ENCODE results near the gene NCEH1. TPM values are rescaled to one million over a fixed set of nuclear protein-coding genes. Genes with fewer than 3 reads are reported as not detected.

NCEH1 gene
- total RNA-seq, 1 experiment from 2014 or later = 73.0 TPM

DNA sequence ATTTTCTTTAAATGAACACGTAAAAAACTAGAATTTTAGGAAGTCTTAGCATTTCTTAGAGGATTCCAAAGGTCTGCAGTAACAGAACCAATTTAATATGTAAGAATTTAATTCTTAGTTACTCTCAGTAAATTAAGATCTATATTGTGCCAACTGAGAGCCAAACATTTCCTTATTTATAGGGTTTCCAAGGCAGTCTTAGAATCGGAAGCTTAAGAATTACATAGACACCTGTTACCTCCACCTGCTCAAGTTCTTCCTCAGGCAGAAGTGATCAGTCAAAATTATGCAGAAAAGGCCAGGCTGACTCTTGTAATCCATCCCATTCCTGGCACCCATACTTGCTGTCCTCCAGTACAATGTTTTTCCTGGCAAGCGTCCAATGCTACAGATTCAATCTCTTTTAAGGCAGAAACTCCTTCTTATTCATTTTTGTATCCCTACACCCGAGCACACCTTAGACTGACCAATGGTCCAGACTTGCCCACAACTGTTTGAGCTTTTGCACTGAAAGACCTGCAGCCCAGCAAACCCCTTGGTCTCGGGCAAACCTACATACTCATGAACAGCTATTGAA is 64.3 kb downstream of the NCEH1 start:
- no peak overlapping the region for H3K4me3 ChIP-seq (ENCODE audit: low read depth in 2 of 2, low read length in 2 of 2)
- peaks cover 28% of the 10 kb centered on the region for H3K4me1 ChIP-seq (ENCODE audit: control insufficient read depth, insufficient read depth, low read length)
- 0 out of 2 replicates have a peak, but pooled peaks cover 4% of the 10 kb centered on the region for H3K36me3 ChIP-seq (ENCODE audit: control insufficient read depth, insufficient read depth, low read length)
- H3K27me3 ChIP-seq (ENCODE audit: control insufficient read depth, insufficient read depth, low read length) = no peaks in the 10 kb centered on the region
- H3K27ac ChIP-seq (ENCODE audit: low read length) = no peak overlapping the region
- TF ChIP-seq SIN3A (IDR thresholded peaks at IDR 0.05; ENCODE audit: borderline replicate concordance, insufficient read depth, low read depth, low read length) = no peak
- TF ChIP-seq TCF7L2 (IDR thresholded peaks at IDR 0.05; ENCODE audit: low read depth, low read length) = no peak
- TF ChIP-seq, protein P1, sequence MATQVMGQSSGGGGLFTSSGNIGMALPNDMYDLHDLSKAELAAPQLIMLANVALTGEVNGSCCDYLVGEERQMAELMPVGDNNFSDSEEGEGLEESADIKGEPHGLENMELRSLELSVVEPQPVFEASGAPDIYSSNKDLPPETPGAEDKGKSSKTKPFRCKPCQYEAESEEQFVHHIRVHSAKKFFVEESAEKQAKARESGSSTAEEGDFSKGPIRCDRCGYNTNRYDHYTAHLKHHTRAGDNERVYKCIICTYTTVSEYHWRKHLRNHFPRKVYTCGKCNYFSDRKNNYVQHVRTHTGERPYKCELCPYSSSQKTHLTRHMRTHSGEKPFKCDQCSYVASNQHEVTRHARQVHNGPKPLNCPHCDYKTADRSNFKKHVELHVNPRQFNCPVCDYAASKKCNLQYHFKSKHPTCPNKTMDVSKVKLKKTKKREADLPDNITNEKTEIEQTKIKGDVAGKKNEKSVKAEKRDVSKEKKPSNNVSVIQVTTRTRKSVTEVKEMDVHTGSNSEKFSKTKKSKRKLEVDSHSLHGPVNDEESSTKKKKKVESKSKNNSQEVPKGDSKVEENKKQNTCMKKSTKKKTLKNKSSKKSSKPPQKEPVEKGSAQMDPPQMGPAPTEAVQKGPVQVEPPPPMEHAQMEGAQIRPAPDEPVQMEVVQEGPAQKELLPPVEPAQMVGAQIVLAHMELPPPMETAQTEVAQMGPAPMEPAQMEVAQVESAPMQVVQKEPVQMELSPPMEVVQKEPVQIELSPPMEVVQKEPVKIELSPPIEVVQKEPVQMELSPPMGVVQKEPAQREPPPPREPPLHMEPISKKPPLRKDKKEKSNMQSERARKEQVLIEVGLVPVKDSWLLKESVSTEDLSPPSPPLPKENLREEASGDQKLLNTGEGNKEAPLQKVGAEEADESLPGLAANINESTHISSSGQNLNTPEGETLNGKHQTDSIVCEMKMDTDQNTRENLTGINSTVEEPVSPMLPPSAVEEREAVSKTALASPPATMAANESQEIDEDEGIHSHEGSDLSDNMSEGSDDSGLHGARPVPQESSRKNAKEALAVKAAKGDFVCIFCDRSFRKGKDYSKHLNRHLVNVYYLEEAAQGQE (IDR thresholded peaks at IDR 0.05; ENCODE audit: insufficient read depth in 1 of 2, low read depth in 2 of 2, low read length in 1 of 2) = no peak
- TF ChIP-seq POLR2AphosphoS5 (IDR thresholded peaks at IDR 0.05; ENCODE audit: low read depth, low read length) = no peak
- TF ChIP-seq, protein P2, sequence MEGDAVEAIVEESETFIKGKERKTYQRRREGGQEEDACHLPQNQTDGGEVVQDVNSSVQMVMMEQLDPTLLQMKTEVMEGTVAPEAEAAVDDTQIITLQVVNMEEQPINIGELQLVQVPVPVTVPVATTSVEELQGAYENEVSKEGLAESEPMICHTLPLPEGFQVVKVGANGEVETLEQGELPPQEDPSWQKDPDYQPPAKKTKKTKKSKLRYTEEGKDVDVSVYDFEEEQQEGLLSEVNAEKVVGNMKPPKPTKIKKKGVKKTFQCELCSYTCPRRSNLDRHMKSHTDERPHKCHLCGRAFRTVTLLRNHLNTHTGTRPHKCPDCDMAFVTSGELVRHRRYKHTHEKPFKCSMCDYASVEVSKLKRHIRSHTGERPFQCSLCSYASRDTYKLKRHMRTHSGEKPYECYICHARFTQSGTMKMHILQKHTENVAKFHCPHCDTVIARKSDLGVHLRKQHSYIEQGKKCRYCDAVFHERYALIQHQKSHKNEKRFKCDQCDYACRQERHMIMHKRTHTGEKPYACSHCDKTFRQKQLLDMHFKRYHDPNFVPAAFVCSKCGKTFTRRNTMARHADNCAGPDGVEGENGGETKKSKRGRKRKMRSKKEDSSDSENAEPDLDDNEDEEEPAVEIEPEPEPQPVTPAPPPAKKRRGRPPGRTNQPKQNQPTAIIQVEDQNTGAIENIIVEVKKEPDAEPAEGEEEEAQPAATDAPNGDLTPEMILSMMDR (IDR thresholded peaks at IDR 0.05) = no peak
- ChIA-PET CTCF (interaction anchor here (1.3 kb wide), 1 partner anchor 21 kb away, joined by 3 read pairs; no protein-coding TSS in a partner anchor), POLR2A (no interaction called here)
- DNase-seq (ENCODE audit: low read depth, low spot score) (no peak), ATAC-seq (no peak)
- H3K9me3 ChIP-seq (ENCODE audit: control insufficient read depth, insufficient read depth, low read depth, low read length) = no peaks in the 10 kb centered on the region
- BruUV-seq (replicated peaks) = no TSS peak
- in situ Hi-C loops (cut with HindIII; ENCODE audit: low pct_unique_long_range_greater_than_20kb, low sequenced_read_pairs) (no loop called here), intact Hi-C loops (cut with micrococcal nuclease; ENCODE audit: unreplicated experiment) (no loop called here)

DNA sequence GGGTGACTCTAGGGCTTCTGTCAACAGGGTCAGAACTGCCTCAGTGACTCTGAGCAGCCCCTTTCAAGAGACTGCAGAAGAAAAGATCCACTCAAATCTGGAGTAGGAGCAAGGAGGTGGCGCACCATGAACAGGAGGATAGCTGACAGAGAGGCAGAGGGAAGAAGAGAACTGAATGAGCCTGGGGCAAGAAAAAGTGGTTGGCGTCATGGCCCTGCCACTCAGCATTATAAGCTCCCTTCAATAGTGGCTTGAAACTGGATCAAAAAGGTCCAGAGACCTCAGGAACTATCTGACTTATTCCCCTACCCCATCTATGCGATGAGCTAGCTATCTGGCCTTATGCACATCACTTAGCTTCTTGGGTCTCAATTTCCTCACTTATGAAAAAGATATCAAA is 66.6 kb downstream of the NCEH1 start:
- in situ Hi-C loops (cut with HindIII; ENCODE audit: low pct_unique_long_range_greater_than_20kb, low sequenced_read_pairs) (no loop called here), intact Hi-C loops (cut with micrococcal nuclease; ENCODE audit: unreplicated experiment) (no loop called here)
- no peak overlapping the region for H3K4me3 ChIP-seq (ENCODE audit: low read depth in 2 of 2, low read length in 2 of 2)
- 0 out of 2 replicates have a peak, but pooled peaks cover 4% of the 10 kb centered on the region for H3K36me3 ChIP-seq (ENCODE audit: control insufficient read depth, insufficient read depth, low read length)
- no peak for ATAC-seq
- BruUV-seq (replicated peaks) = no TSS peak
- CTCF ChIA-PET = interaction anchor here (0.7 kb wide), 1 partner anchor 106 kb away, joined by 3 read pairs; no protein-coding TSS in a partner anchor
- DNase-seq (ENCODE audit: low read depth, low spot score) = no peak
- TF ChIP-seq TCF7L2 (IDR thresholded peaks at IDR 0.05; ENCODE audit: low read depth, low read length) = no peak
- TF ChIP-seq, protein P2 (IDR thresholded peaks at IDR 0.05) = no peak
- no peak for TF ChIP-seq POLR2AphosphoS5 (IDR thresholded peaks at IDR 0.05; ENCODE audit: low read depth, low read length)
- TF ChIP-seq, protein P1 (IDR thresholded peaks at IDR 0.05; ENCODE audit: insufficient read depth in 1 of 2, low read depth in 2 of 2, low read length in 1 of 2) = no peak
- TF ChIP-seq SIN3A (IDR thresholded peaks at IDR 0.05; ENCODE audit: borderline replicate concordance, insufficient read depth, low read depth, low read length) = no peak
- H3K27me3 ChIP-seq (ENCODE audit: control insufficient read depth, insufficient read depth, low read length) = no peaks in the 10 kb centered on the region
- peaks cover 22% of the 10 kb centered on the region for H3K4me1 ChIP-seq (ENCODE audit: control insufficient read depth, insufficient read depth, low read length)
- no peaks in the 10 kb centered on the region for H3K9me3 ChIP-seq (ENCODE audit: control insufficient read depth, insufficient read depth, low read depth, low read length)
- POLR2A ChIA-PET = no interaction called here
- no peak overlapping the region for H3K27ac ChIP-seq (ENCODE audit: low read length)
